SK-N-SH (cell line): ENCODE results near the gene MAML3. TPM values are rescaled to one million over a fixed set of nuclear protein-coding genes. Genes with fewer than 3 reads are reported as not detected.
A peak's percentile ranks its signal among the peaks of the same experiment; 100 is the strongest.

Experiments used
- CTCF ChIA-PET: fragments of 300-600, 350-600 bp; formaldehyde crosslinking; extraction: SDS; loops from one replicate; lab custom pipeline; 2021; lab: Yijun Ruan, JAX
- POLR2A ChIA-PET: fragments of 350-600 bp; sonication (Branson Sonifier 250); formaldehyde crosslinking; extraction: SDS; loops from one replicate; lab custom pipeline; 2020; ENCODE audit warnings: antibody characterized with exemption, inconsistent platforms; lab: Yijun Ruan, JAX
- DNase-seq: peaks from one replicate; pipeline ENCODE4 v3.0.0; 2012
- H2AFZ ChIP-seq: fragments of 200-600 bp; sonication (generic); 2 replicates; pipeline ENCODE4 v1.8.1; 2016; ENCODE audit warnings: antibody characterized with exemption, mild to moderate bottlenecking, low read depth
- H3F3A ChIP-seq: fragments of 200-600 bp; sonication (generic); replicated peaks from 2 replicates; pipeline ENCODE3; 2016; ENCODE audit warnings: antibody characterized with exemption, mild to moderate bottlenecking; ENCODE audit not compliant: insufficient read depth
- H3K27ac ChIP-seq, 2 experiments: fragments of 200-500 bp in 1 of 2; fragments of 200-600 bp in 1 of 2; sonication (Bioruptor generic) in 1 of 2; sonication (generic), shearing (Covaris generic) in 1 of 2; 2 replicates each; pipeline versions ENCODE4 v1.5.1 to v1.6.1; 2014 to 2016; ENCODE audit warnings: low read depth in 2 of 2, inconsistent platforms in 1 of 2, low read length in 1 of 2, mild to moderate bottlenecking in 1 of 2, mixed read lengths in 1 of 2
- H3K27me3 ChIP-seq: fragments of 200-600 bp; sonication (generic), shearing (Covaris generic); 2 replicates; pipeline ENCODE4 v1.6.1; 2016; ENCODE audit warnings: mixed run types; ENCODE audit not compliant: insufficient read depth
- H3K36me3 ChIP-seq, 2 experiments: fragments of 200-500 bp in 1 of 2; fragments of 200-600 bp in 1 of 2; sonication (Bioruptor generic) in 1 of 2; sonication (generic) in 1 of 2; replicated peaks in 1 of 2; 2 replicates each; pipeline versions ENCODE3 to v1.5.1; 2014 to 2016; ENCODE audit warnings: low read length in 1 of 2, mild to moderate bottlenecking in 1 of 2; ENCODE audit not compliant: insufficient read depth in 2 of 2, control insufficient read depth in 1 of 2
- H3K4me1 ChIP-seq, 2 experiments: fragments of 200-500 bp in 1 of 2; fragments of 200-600 bp in 1 of 2; sonication (Bioruptor generic) in 1 of 2; sonication (generic), shearing (Covaris generic) in 1 of 2; 2 replicates each; pipeline versions ENCODE4 v1.5.1 to v1.6.1; 2014 to 2016; ENCODE audit warnings: low read depth in 1 of 2, low read length in 1 of 2, mixed run types in 1 of 2; ENCODE audit not compliant: insufficient read depth in 2 of 2, control insufficient read depth in 1 of 2
- H3K4me2 ChIP-seq: fragments of 200-600 bp; sonication (generic), shearing (Covaris generic); 2 replicates; pipeline ENCODE4 v1.6.1; 2017; ENCODE audit warnings: mixed run types
- H3K4me3 ChIP-seq, 2 experiments: fragments of 200-500 bp in 1 of 2; fragments of 200-600 bp in 1 of 2; sonication (Bioruptor generic) in 1 of 2; sonication (generic), shearing (Covaris generic) in 1 of 2; 2 replicates each; pipeline versions ENCODE4 v1.5.1 to v1.8.1; 2014 to 2016; ENCODE audit warnings: low read depth in 2 of 2, inconsistent platforms in 1 of 2, low read length in 1 of 2, mild to moderate bottlenecking in 1 of 2, mixed read lengths in 1 of 2, moderate library complexity in 1 of 2
- H3K79me2 ChIP-seq: fragments of 200-600 bp; sonication (generic); 2 replicates; pipeline ENCODE4 v1.8.1; 2017; ENCODE audit warnings: mild to moderate bottlenecking; ENCODE audit not compliant: insufficient read depth
- H3K9ac ChIP-seq: fragments of 200-600 bp; sonication (generic); 2 replicates; pipeline ENCODE4 v1.6.1; 2017; ENCODE audit warnings: mixed run types
- H3K9me2 ChIP-seq: fragments of 200-600 bp; sonication (generic); 2 replicates; pipeline ENCODE4 v1.6.1; 2017; ENCODE audit warnings: mixed run types
- H3K9me3 ChIP-seq: fragments of 200-600 bp; sonication (generic); 2 replicates; pipeline ENCODE4 v1.6.1; 2017; ENCODE audit warnings: mixed run types, mild to moderate bottlenecking, moderate library complexity
- H4K20me1 ChIP-seq: fragments of 200-600 bp; sonication (generic); 2 replicates; pipeline ENCODE4 v1.6.1; 2017; ENCODE audit warnings: mild to moderate bottlenecking, mixed run types; ENCODE audit not compliant: insufficient read depth
- CHD2 ChIP-seq: fragments of 150-350 bp; IDR thresholded peaks from 2 replicates; pipeline ENCODE4 v1.6.1; 2018; ENCODE audit warnings: low read length; ENCODE audit not compliant: partially characterized antibody
- CTCF ChIP-seq: fragments of 200-600 bp; sonication (generic); IDR thresholded peaks from 2 replicates; pipeline ENCODE4 v1.6.1; 2017; ENCODE audit warnings: antibody characterized with exemption, mild to moderate bottlenecking, moderate library complexity
- ELF1 ChIP-seq: IDR thresholded peaks from 2 replicates; pipeline ENCODE4 v1.4.0; 2012
- EP300 ChIP-seq, 2 experiments: IDR thresholded peaks; 2 replicates each; pipeline versions ENCODE4 v1.4.0 to v1.6.1; 2012; ENCODE audit warnings: borderline replicate concordance in 1 of 2, low read depth in 1 of 2, low read length in 1 of 2
- FOXJ3 ChIP-seq: sonication (generic); formaldehyde crosslinking; IDR thresholded peaks from 2 replicates; pipeline ENCODE4 v1.5.1; 2020; ENCODE audit warnings: mild to moderate bottlenecking, missing genetic modification reagents
- FOXM1 ChIP-seq: IDR thresholded peaks from 2 replicates; pipeline ENCODE4 v1.4.0; 2012; ENCODE audit warnings: low read depth, mild to moderate bottlenecking
- GABPA ChIP-seq: IDR thresholded peaks from 2 replicates; pipeline ENCODE4 v1.4.0; 2012; ENCODE audit warnings: low read depth, mild to moderate bottlenecking
- GATA2 ChIP-seq: sonication (generic); formaldehyde crosslinking; IDR thresholded peaks from 2 replicates; pipeline ENCODE4 v1.5.0; 2020; ENCODE audit warnings: mild to moderate bottlenecking, missing genetic modification reagents
- IRF3 ChIP-seq: fragments of 150-350 bp; IDR thresholded peaks from 2 replicates; pipeline ENCODE4 v1.6.1; 2016; ENCODE audit warnings: mild to moderate bottlenecking, low read depth, low read length
- MAX ChIP-seq: IDR thresholded peaks from 2 replicates; pipeline ENCODE4 v1.4.0; 2012; ENCODE audit warnings: low read depth
- MXI1 ChIP-seq: IDR thresholded peaks from 2 replicates; pipeline ENCODE4 v1.6.1; 2012; ENCODE audit warnings: mild to moderate bottlenecking, low read depth, low read length, improper control_type of control experiment
- NFIC ChIP-seq: IDR thresholded peaks from 2 replicates; pipeline ENCODE4 v1.4.0; 2012; ENCODE audit warnings: borderline replicate concordance
- NRF1 ChIP-seq: IDR thresholded peaks from 2 replicates; pipeline ENCODE4 v1.6.1; 2012; ENCODE audit warnings: low read depth, mild to moderate bottlenecking, low read length
- POLR2AphosphoS5 ChIP-seq: IDR thresholded peaks from 2 replicates; pipeline ENCODE4 v1.6.1; 2012; ENCODE audit warnings: low read depth, low read length
- RAD21 ChIP-seq: IDR thresholded peaks from 2 replicates; pipeline ENCODE4 v1.6.1; 2012; ENCODE audit warnings: mild to moderate bottlenecking, low read length
- RCOR1 ChIP-seq: fragments of 150-350 bp; IDR thresholded peaks from 2 replicates; pipeline ENCODE4 v1.6.1; 2017; ENCODE audit warnings: antibody characterized with exemption, low read length
- TAF1 ChIP-seq: IDR thresholded peaks from 2 replicates; pipeline ENCODE4 v1.6.1; 2012; ENCODE audit warnings: low read depth, mild to moderate bottlenecking, low read length, moderate library complexity, borderline replicate concordance
- TCF12 ChIP-seq: IDR thresholded peaks from 2 replicates; pipeline ENCODE4 v1.4.0; 2012
- TEAD4 ChIP-seq: IDR thresholded peaks from 2 replicates; pipeline ENCODE4 v1.4.0; 2012; ENCODE audit warnings: mild to moderate bottlenecking, borderline replicate concordance; ENCODE audit not compliant: insufficient read depth
- WGBS: methylation state at CpG from one replicate; pipeline ENCODE4 v1.1.6; 2017; ENCODE audit warnings: low lambda C conversion rate; 5-methylcytosine and 5-hydroxymethylcytosine counted together
- polyA plus RNA-seq, 3 experiments: library from polyadenylated mRNA; depleted of rRNA; stranded (reverse); fragments of >200 nt; gene quantifications; 2 replicates each; pipeline ENCODE4 v1.2.3, GENCODE V29; 2012

Gene MAML3
- polyA plus RNA-seq, 1 of the 3 experiments (the other 2 are of a cell fraction), result 5.3 TPM

GRCh38 chr4:140149846-140150635, 3.9 kb downstream of the MAML3 start:
- Histone ChIP-seq H3K9me2 (no peaks in the 10 kb centered on the region), H3F3A (peaks cover 25% of the 10 kb centered on the region), H3K9ac (peak overlapping the region; percentile 93), H3K79me2 (peaks cover 36% of the 10 kb centered on the region), H3K36me3 (no peaks in the 10 kb centered on the region), H3K4me3 (peak overlapping the region; percentile 94 to 97), H3K27ac (peak overlapping the region; percentile 98 to 99), H4K20me1 (no peaks in the 10 kb centered on the region), H2AFZ (peak overlapping the region; percentile 93), H3K4me2 (peak overlapping the region; percentile 92), H3K27me3 (no peaks in the 10 kb centered on the region), H3K9me3 (no peaks in the 10 kb centered on the region), H3K4me1 (peaks cover 0 to 17% of the 10 kb centered on the region in 2 experiments; a peak in 2 of 4 replicates)
- DNase-seq, result peak; percentile 55
- no peak for TF ChIP-seq TAF1
- TF ChIP-seq FOXJ3, result no peak
- TF ChIP-seq ELF1, result no peak
- TF ChIP-seq RAD21, result 0 out of 2 replicates have a peak, but pooled peaks have one; percentile 19
- TF ChIP-seq CTCF, result no peak
- no peak for TF ChIP-seq FOXM1
- no peak for TF ChIP-seq POLR2AphosphoS5
- 0 out of 4 replicates have a peak, but pooled peaks of 1 of the 2 experiments have one; percentile 14 for TF ChIP-seq EP300 (IDR thresholded peaks at IDR 0.05; ENCODE audit: borderline replicate concordance in 1 of 2, low read depth in 1 of 2, low read length in 1 of 2)
- TF ChIP-seq RCOR1, result peak; percentile 7; the same call in 1 of the 2 replicates
- no peak for TF ChIP-seq NFIC
- TF ChIP-seq GABPA, result no peak
- peak; percentile 38 for TF ChIP-seq MXI1
- peak; percentile 5 for TF ChIP-seq CHD2
- 0 out of 2 replicates have a peak, but pooled peaks have one; percentile 31 for TF ChIP-seq MAX
- no peak for TF ChIP-seq GATA2 (CRISPR knock-in tag)
- no peak for TF ChIP-seq TCF12
- CTCF ChIA-PET, result interaction anchor here (0.6 to 7.8 kb wide), 12 partner anchors 31 to 458 kb away, joined by 3 to 91 read pairs (median 3); no protein-coding TSS in a partner anchor
- 1% methylated on average over 18 of the region's 20 CpGs for WGBS
- POLR2A ChIA-PET, result interaction anchor here (0.6 to 5.4 kb wide), 21 partner anchors 10 to 494 kb away, joined by 3 to 80 read pairs (median 7); no protein-coding TSS in a partner anchor

- Histone ChIP-seq H3K9me3 (no peaks in the 10 kb centered on the region), H3K4me3 (no peak overlapping the region), H3K27ac (no peak overlapping the region), H3K9me2 (no peaks in the 10 kb centered on the region), H3K36me3 (no peaks in the 10 kb centered on the region), H2AFZ (no peak overlapping the region), H3K79me2 (peaks cover 57% of the 10 kb centered on the region), H3K4me2 (no peak overlapping the region), H4K20me1 (no peaks in the 10 kb centered on the region), H3K9ac (no peak overlapping the region), H3K27me3 (no peaks in the 10 kb centered on the region), H3F3A (no peaks in the 10 kb centered on the region), H3K4me1 (peaks cover 0 to 6% of the 10 kb centered on the region in 2 experiments; a peak in 2 of 4 replicates)
- ChIA-PET POLR2A (no interaction called here), CTCF (interaction anchor here (1.2 to 1.5 kb wide), 3 partner anchors 8 to 487 kb away, joined by 3 to 6 read pairs (median 4); no protein-coding TSS in a partner anchor)
- WGBS, result 82% methylated on average over 5 of the region's 5 CpGs
- DNase-seq, result no peak
- TF ChIP-seq POLR2AphosphoS5 (no peak), CTCF (no peak), TEAD4 (no peak), NRF1 (no peak), EP300 (IDR thresholded peaks at IDR 0.05; ENCODE audit: borderline replicate concordance in 1 of 2, low read depth in 1 of 2, low read length in 1 of 2) (no peak), NFIC (no peak), IRF3 (no peak), MAX (no peak)
Measured at GRCh38 chr4:140144050-140144449, 9.9 kb downstream of the MAML3 start.
